ENCODE measurements around the gene EZH1. TPM values are rescaled to one million over a fixed set of nuclear protein-coding genes. Genes with fewer than 3 reads are reported as not detected.

The EZH1 gene
- total and polyA plus RNA-seq, 10 of the 15 experiments (the other 5 are each of a cell fraction or from before 2014, with no cell fraction given) = 6.1 to 43.3 (median 16.8) TPM

- Histone ChIP-seq H3K4me2 (ENCODE audit: control insufficient read depth, insufficient read depth) (no peak overlapping the region), H3K4me1 (ENCODE audit: control insufficient read depth, insufficient read depth, low read length) (no peaks in the 10 kb centered on the region), H3K79me2 (ENCODE audit: control insufficient read depth, insufficient read depth, low read length) (no peaks in the 10 kb centered on the region), H4K20me1 (ENCODE audit: control insufficient read depth, insufficient read depth) (no peaks in the 10 kb centered on the region; the same call in 1 of the 2 replicates), H2AFZ (ENCODE audit: control insufficient read depth, low read depth, low read length) (no peak overlapping the region), H3K27me3 (replicated peaks in 1 of 2; ENCODE audit: control insufficient read depth in 2 of 2, insufficient read depth in 2 of 2, low read length in 1 of 2) (peaks cover 7 to 21% of the 10 kb centered on the region in 2 experiments), H3K4me3 (no peak overlapping the region), H3K9ac (ENCODE audit: control insufficient read depth, insufficient read depth, low read length) (no peak overlapping the region), H3K36me3 (ENCODE audit: control insufficient read depth in 2 of 2, insufficient read depth in 2 of 2, low read length in 1 of 2) (peaks cover 3 to 7% of the 10 kb centered on the region in 2 experiments; a peak in 3 of 4 replicates), H3K9me3 (replicated peaks; ENCODE audit: control insufficient read depth, insufficient read depth, low read length) (no peaks in the 10 kb centered on the region; the same call in 2 of the 3 replicates), H3K27ac (ENCODE audit: control insufficient read depth, insufficient read depth) (no peak overlapping the region)
- intact Hi-C loops (cut with micrococcal nuclease; ENCODE audit: unreplicated experiment) (no loop called here), in situ Hi-C loops (cut with MboI) (no loop called here)
- ATAC-seq (no peak), FAIRE-seq (no peak), DNase-seq (ENCODE audit: low read depth, low spot score) (no peak)
- RAD21 ChIA-PET (ENCODE audit: unreplicated experiment) = no interaction called here
- no TSS peak for BruUV-seq (replicated peaks)
- 25% methylated on average over 9 of the region's 9 CpGs for WGBS (ENCODE audit: insufficient coverage, insufficient replicate concordance, low lambda C conversion rate, missing lambda C conversion rate)
- POLR2A ChIA-PET = interaction anchor here (0.5 kb wide), 1 partner anchor 350 kb away, joined by 3 read pairs; no protein-coding TSS in a partner anchor
- TF ChIP-seq TARDBP (IDR thresholded peaks at IDR 0.05; ENCODE audit: borderline replicate concordance) = no peak
- no peak for TF ChIP-seq MTA3 (IDR thresholded peaks at IDR 0.05; ENCODE audit: borderline replicate concordance, low read length)
- TF ChIP-seq, protein P1, sequence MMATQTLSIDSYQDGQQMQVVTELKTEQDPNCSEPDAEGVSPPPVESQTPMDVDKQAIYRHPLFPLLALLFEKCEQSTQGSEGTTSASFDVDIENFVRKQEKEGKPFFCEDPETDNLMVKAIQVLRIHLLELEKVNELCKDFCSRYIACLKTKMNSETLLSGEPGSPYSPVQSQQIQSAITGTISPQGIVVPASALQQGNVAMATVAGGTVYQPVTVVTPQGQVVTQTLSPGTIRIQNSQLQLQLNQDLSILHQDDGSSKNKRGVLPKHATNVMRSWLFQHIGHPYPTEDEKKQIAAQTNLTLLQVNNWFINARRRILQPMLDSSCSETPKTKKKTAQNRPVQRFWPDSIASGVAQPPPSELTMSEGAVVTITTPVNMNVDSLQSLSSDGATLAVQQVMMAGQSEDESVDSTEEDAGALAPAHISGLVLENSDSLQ (IDR thresholded peaks at IDR 0.05) = no peak
- no peak for TF ChIP-seq PRDM15 (CRISPR knock-in tag; IDR thresholded peaks at IDR 0.05)
- TF ChIP-seq RUNX3 (IDR thresholded peaks at IDR 0.05; ENCODE audit: low read length) = no peak
- no peak for TF ChIP-seq RELA (IDR thresholded peaks at IDR 0.05; ENCODE audit: borderline replicate concordance, partially characterized antibody)
- SMC1A ChIA-PET (ENCODE audit: uncharacterized antibody, unreplicated experiment) = no interaction called here
- CTCF ChIA-PET = no interaction called here
These were observed 38.4 kb upstream of the EZH1 start for GRCh38 chr17:42783062-42783790.

Measured in GM12878 (cell line).